Fibroblast of skin of scalp (primary cell): ENCODE measurements around the gene MAP3K10.

ENCODE experiments used
- DNase-seq: peaks from one replicate; pipeline ENCODE4 v3.0.0-alpha.2; 2013

MAP3K10 gene

GRCh38 chr19:40249781-40250180 is 58.6 kb downstream of the MAP3K10 start:
- no peak for DNase-seq

DNA sequence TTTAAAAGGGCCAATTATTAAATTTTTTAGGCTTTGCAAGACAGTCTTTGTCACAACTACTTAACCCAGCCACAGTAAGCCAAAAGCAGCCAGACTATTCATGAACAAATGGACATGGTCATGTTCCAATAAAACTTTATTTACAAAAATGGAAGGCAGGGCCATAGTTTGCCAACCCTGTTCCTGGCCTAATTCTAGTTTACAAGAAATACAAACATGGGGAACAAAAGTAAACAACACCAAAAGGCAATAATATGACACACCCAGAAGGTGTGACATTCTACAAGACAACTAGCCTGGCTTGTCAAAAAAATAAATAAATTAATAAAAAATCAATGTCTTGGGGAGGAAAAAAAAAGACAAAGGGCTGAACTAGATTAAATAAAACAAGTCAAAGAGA is 60.0 kb downstream of the MAP3K10 start:
- DNase-seq: no peak

DNA sequence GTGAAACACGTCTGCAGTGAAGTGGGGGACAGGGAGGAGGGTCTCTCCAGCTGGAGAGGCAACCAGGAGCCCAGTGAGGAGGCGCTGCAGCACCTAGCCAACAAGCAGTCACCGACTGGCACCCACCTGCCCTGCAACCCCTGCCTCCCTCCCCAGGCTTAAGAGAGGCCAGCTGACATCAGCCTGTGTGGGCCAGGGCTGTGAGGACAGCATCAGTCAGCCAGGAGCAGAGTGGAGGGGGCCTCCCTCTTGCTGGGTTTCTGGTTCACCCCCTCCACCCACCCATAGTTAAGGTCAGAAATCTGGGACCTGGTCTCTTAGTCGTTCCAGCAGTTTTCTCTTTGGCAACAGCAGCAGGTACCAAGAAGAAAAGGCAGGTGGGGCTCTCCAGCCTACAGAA is 60.8 kb downstream of the MAP3K10 start:
- DNase-seq: no peak

- DNase-seq: no peak
Observed at GRCh38 chr19:40252395-40252794, 61.2 kb downstream of the MAP3K10 start.

DNA sequence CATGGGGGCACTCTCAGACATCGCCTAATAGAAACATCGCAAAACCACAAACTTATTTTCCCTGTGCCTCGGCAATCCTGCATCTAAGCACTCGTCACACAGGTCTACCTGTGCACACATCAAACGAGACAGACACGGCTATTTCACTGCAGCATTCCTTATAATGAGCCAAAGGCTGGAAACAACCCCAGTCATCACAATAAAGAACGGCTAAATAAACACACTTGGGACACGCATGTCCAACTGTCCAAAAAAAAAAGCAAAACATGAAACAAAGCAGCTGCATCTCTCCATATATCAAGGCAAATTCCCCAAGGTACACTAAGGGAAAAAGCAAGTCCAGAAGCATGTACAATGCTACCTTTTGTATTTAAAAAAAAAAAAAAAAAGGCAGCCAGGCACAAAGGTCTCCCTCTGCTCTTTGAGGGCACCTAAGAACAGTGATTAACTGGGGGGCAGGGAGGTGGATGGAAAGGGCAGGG is 62.4 kb downstream of the MAP3K10 start:
- no peak for DNase-seq

GRCh38 chr19:40254714-40255418 is 63.6 kb downstream of the MAP3K10 start:
- no peak for DNase-seq

GRCh38 chr19:40255619-40256166 is 64.5 kb downstream of the MAP3K10 start:
- DNase-seq: no peak

DNA sequence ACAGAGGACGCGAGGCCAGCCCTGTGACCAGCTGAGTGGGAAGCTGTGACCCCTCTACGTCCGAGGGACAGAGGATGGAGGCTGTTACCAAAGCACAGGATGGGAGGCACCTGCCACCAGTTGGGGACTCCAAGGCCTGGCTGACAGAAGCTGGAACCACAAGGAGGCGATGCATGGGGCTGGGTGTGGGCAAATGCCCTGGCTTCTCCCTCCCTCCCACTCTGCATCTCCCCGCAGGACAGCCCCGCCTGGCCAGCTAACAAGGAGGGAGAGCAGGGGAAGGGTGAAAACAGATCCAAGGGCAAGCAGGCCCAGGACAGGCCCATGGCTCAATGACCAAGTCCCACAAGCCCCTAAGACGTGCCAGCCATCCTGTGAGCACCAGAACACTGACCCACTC is 65.3 kb downstream of the MAP3K10 start:
- DNase-seq: no peak

- DNase-seq: no peak
Observed at GRCh38 chr19:40257096-40257517, 65.9 kb downstream of the MAP3K10 start.

GRCh38 chr19:40261631-40262030 is 70.4 kb downstream of the MAP3K10 start:
- DNase-seq: no peak

GRCh38 chr19:40262422-40262821 is 71.2 kb downstream of the MAP3K10 start:
- no peak for DNase-seq

DNA sequence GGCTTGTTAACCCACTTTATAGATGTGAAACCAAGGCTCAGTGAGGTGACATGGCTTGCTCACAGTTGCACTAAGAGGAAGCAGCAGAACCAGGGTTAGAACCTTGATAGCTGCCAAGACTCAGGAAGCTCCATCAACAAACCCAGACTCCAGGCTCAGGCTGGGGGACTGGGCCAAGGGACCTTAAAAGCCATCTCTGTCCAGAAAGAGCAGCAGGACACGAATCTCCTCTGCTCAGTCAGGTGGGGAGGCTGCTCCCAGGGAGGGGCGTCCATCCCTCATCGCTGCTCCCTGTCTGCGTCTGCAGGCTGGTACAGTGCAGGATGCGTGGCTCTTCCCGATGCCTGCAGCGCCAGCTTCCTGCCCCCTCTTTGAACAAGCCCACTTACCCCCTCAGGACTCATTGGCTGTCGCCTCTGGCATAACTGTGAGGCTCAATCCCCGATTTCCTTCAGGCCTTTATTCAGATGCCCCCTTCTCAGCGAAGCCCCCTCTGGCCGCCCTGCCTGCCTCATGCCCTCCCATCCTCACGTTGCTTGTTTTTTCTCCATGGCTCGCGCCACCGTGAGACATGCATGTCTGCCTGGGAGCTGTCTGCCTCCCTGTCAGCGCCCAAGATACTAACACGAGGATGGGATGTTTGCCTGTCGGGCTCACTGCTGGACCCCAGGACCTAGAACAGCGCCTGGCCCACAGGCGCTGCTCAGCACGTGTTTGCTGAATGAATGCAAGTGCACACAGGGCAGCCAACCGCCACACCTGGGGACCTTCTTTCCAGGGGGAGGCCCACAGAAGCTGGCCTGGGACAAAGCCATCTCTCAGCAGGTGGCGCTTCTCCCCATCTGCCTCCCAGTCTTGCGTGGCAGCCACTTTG is 72.5 kb downstream of the MAP3K10 start:
- DNase-seq: no peak

GRCh38 chr19:40264314-40265054 is 73.3 kb downstream of the MAP3K10 start:
- DNase-seq: no peak
